ENCODE measurements around the gene NRP1. TPM values are rescaled to one million over a fixed set of nuclear protein-coding genes. Genes with fewer than 3 reads are reported as not detected.

The NRP1 gene
- total RNA-seq, 3 donors from 2014 or later = 12.3 to 52.3 (median 33.2) TPM

- Histone ChIP-seq H3K4me3 (no peak overlapping the region), H3K9me3 (no peaks in the 10 kb centered on the region), H3K36me3 (ENCODE audit: low read depth) (no peaks in the 10 kb centered on the region), H3K4me1 (ENCODE audit: low read depth) (no peaks in the 10 kb centered on the region)
- DNase-seq (no peak), ATAC-seq (no peak)
- intact Hi-C loops (cut with DNase I, micrococcal nuclease) = no loop called here
- no peak for TF ChIP-seq CTCF (IDR thresholded peaks at IDR 0.05)
These were observed 18.6 kb downstream of the NRP1 start for GRCh38 chr10:33315891-33316290.

GRCh38 chr10:33314811-33315561 is 19.5 kb downstream of the NRP1 start:
- Histone ChIP-seq H3K9me3 (no peaks in the 10 kb centered on the region), H3K4me1 (ENCODE audit: low read depth) (no peaks in the 10 kb centered on the region), H3K4me3 (no peak overlapping the region), H3K36me3 (ENCODE audit: low read depth) (no peaks in the 10 kb centered on the region)
- DNase-seq = no peak
- intact Hi-C loops (cut with DNase I, micrococcal nuclease) = no loop called here
- no peak for TF ChIP-seq CTCF (IDR thresholded peaks at IDR 0.05)
- no peak for ATAC-seq

GRCh38 chr10:33311640-33312039 is 22.8 kb downstream of the NRP1 start:
- intact Hi-C loops (cut with DNase I, micrococcal nuclease) = no loop called here
- H3K36me3 ChIP-seq (ENCODE audit: low read depth) = no peaks in the 10 kb centered on the region
- H3K9me3 ChIP-seq = no peaks in the 10 kb centered on the region
- ATAC-seq (no peak), DNase-seq (no peak)
- TF ChIP-seq CTCF (IDR thresholded peaks at IDR 0.05) = no peak
- no peaks in the 10 kb centered on the region for H3K4me1 ChIP-seq (ENCODE audit: low read depth)
- no peak overlapping the region for H3K4me3 ChIP-seq

GRCh38 chr10:33310853-33311252 is 23.6 kb downstream of the NRP1 start:
- no peak for TF ChIP-seq CTCF (IDR thresholded peaks at IDR 0.05)
- Histone ChIP-seq H3K4me3 (no peak overlapping the region), H3K4me1 (ENCODE audit: low read depth) (no peaks in the 10 kb centered on the region), H3K9me3 (no peaks in the 10 kb centered on the region), H3K36me3 (ENCODE audit: low read depth) (no peaks in the 10 kb centered on the region)
- no peak for ATAC-seq
- DNase-seq = no peak
- intact Hi-C loops (cut with DNase I, micrococcal nuclease) = no loop called here

GRCh38 chr10:33309406-33309805 is 25.1 kb downstream of the NRP1 start:
- ATAC-seq (no peak), DNase-seq (no peak)
- intact Hi-C loops (cut with DNase I, micrococcal nuclease) = no loop called here
- no peak for TF ChIP-seq CTCF (IDR thresholded peaks at IDR 0.05)
- H3K36me3 ChIP-seq (ENCODE audit: low read depth) = no peaks in the 10 kb centered on the region
- H3K4me3 ChIP-seq = no peak overlapping the region
- H3K4me1 ChIP-seq (ENCODE audit: low read depth) = no peaks in the 10 kb centered on the region
- no peaks in the 10 kb centered on the region for H3K9me3 ChIP-seq

Measured in mucosa of descending colon (tissue), 3 donors.